Measurements from ENCODE around the gene APOBEC4.
"Not testable (repeated sequence)": the region's sequence is repeated elsewhere in the genome, so short reads cannot be mapped to it uniquely, and the experiment has no call there.

Gene APOBEC4

DNA sequence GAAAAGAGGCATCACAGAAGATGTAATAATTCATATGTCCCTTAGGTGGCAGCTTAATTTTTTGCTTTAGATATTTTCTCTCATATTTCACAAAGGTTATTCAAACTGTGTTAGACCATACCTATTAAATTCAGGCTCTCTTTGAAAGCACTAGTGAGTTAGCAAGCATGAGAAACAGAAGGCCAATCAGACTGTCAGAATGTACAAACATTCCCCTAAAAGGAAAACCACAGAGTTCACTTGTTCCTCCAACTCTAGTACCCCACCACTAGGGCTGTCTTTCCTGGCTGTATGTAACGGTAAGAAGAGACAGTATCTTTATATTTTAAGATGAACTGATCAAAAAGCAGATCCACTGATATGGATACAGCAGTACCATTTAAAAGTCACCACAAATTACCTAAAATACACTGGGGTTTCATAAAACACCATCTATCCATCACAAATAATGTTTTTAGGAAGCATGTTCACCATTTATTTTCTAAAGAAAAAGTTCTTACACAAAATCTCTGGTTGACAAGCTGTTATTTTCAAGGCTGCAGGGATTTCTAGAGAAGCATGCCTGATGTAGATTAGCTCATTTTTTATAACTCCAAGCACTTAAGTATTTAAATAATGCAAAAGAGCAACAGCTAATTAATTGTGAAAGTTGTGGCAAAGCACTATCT lies 19.3 kb downstream of the APOBEC4 start:
- peak; percentile 80 for FAIRE-seq

DNA sequence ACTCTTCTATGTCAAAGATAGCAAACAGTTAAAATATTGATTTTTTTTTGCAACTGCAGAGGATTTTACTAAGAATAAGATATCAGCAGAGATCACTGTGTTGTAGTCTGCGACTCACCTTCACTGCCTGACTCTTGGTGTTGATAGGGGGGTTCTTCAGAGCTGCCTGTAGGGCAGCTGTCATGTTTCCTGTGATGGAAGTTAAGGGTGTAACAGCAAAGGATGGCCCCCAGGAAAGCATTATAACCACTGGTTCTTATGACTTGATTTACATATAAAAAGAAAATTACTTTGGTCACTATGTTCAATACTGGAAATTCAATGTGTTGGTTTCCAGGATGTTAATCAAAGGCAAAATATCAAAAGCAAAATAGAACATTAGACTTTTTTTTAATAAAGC lies 20.2 kb downstream of the APOBEC4 start:
- FAIRE-seq = no peak

DNA sequence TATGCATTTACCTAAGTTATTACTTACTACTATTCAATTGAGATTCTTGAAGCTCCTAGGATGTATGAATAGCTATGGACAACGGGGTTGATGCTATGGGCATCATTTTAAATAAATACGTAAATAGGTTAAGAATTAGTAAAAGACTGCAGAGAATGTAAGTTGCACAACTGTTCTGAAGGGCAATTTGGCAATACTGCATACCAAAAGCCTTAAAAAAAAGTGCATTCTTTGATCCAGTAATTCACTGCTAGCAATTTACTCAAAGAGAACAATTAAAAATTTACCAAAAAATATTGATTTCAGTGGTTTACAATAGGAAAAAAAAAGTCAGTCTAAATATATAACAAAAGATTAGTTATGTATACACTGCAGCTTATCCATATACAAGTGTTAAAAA lies 21.0 kb downstream of the APOBEC4 start:
- FAIRE-seq = no peak

DNA sequence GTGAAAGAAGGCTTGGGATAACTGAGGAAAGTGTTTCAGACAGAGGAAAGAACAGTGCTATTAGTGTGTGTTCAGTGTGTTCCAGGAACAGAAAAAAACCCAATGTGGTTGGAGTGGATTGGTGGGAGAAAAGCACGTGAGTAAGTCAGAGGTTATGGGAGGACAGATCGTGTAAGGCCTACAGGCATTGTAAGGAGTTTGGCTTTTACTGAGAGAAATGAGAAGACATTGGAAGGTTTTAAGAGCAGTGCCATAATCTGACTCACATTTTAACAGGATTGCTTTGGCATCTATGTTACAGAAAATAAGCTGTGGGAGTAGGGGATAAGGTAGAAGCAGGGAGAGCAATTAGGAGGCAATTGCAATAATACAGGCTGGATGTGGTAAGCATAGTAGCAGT lies 22.4 kb downstream of the APOBEC4 start:
- FAIRE-seq = no peak

DNA sequence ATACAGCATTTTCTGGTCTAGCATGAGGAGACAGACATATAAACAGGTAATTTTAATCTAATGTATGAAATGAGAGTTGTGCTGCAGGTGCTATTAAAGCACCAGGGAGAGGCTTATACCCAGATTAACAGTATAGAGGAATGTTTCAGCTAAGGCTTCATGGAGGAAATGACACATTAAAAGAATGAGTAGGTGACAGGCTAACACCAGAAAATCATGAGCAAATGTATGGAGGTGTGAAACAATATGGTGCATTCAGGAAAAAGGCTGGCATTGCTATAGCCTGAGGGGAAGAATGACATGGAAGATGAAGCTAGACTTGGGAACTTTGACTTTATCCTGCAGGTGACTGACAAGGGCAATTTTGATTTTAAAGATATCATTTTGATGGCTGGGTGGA lies 24.6 kb downstream of the APOBEC4 start:
- no peak for FAIRE-seq

DNA sequence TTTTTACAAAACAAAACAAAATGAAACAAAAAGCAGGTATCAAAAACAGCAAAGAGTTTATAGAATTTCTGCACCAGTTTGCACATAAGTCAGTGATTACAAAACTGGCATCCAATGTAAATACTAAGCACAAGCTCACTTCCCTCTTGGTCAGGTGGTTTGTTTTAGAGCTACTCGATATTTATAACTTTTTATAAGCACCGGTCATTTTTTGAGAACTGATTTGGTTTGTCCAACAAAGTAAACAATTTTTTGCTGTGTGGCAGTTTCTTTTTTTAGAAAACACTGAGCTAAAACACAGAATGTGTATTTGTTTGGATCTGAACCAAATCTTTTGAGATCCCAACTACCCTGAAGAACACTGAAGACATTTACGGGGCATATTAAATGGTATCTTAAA lies 26.9 kb downstream of the APOBEC4 start:
- not testable (repeated sequence) for FAIRE-seq

DNA sequence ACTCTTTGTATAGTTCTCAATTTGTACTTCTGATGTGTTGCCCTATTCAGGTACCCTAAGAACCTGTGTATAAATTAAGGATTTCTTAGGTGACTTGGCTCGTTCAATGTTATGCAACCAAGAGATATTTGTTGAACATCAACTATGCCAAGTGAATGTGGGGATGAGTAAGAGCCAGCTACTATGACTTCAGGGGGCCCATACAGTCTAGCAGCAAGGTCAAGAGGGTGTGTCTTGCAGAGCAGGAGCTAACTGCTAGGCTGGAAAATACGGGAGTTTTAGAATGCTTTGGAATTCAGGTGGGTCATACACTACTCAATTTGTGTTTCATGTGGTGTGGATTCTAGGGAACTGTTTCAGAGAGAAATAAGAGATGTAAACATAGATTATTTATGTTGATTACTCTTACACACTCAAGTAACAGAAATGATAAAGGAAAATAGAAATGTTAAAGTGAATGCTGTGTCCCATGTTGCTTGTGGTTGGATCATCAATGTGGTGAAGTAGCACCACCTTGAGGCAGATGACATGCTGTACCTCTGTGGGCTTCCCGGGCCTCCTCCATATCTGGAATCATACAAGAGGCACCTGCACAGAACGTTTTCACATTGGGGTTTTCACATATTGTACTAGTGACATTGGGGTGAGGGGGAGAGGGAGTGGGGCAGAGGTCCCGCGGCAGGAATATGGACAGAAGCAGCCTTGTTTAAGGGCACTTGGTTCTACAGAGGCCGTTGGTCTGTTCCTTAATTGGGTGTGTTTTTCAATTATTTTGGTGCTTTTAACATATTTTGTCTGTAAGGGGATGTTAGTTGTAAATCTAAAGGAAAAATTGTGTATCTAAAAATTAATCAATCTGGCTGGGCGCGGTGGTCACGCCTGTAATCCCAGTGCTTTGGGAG lies 30.0 kb downstream of the APOBEC4 start:
- FAIRE-seq = no peak

DNA sequence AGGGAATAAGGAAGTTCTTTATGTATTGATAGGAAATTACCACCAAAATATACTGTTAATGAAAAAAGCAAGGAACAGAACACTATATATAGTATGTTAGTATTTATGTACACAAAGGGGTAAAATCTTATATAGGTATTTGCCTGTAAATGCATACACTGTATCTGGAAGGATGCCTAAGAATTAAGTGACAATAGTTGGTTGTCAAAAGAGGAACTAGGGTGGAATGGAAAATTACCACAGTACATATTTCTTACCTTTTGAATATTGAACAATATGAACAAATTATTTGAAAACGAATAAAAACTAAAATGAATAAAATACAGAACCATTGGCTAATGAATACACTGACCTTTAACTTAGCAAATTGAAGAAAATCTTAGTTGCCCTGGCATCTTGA lies 31.1 kb downstream of the APOBEC4 start:
- FAIRE-seq = no peak

DNA sequence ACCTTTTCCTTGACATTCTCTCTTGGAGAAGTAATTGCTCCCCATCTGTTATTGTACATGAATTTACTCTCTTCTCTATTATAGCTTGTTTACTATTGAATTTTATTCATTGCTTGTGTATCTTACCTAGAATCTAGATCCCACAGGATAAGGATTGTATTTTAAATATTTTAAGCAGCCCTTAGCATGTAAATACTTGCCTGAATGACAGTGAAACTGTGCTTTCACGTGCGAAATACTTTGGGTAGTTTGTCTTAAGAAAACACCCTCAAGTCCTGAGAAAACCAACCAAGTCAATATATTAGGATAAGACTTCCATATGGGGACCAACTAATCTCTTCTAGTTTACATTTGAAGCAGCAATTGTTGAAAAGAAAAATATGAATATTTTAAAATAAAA lies 32.8 kb downstream of the APOBEC4 start:
- FAIRE-seq = no peak

DNA sequence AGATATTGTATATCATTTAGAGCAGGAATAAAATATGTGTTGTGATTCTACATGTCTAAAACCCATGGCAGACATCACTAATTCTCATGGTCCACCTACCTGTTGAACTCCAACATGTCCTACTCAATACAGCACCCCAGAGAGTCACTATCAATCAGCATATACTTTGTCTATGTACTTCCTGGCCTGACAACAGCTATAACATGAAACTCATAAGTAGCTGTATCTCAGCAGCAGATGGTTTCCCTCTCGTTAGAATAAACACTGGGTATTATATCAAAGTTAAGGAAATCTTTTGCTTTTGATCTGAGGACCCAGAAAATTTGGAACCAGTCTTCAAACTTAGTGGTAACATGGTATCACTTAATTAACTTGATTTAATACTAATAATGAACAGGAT lies 33.3 kb downstream of the APOBEC4 start:
- FAIRE-seq = no peak

DNA sequence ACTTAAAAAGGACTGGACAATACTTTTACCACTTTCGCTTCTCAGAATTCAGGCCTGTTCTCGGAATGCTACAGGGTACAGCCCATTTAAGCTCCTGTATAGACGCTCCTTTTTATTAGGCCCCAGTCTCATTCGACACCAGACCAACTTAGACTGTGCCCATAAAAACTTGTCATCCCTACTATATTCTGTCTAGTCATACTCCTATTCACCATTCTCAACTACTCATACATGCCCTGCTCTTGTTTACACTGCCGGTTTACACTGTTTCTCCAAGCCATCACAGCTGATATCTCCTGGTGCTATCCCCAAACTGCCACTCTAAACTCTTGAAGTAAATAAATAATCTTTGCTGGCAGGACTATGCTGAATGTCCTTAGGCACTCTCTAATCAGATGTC lies 34.9 kb downstream of the APOBEC4 start:
- FAIRE-seq = not testable (repeated sequence)

DNA sequence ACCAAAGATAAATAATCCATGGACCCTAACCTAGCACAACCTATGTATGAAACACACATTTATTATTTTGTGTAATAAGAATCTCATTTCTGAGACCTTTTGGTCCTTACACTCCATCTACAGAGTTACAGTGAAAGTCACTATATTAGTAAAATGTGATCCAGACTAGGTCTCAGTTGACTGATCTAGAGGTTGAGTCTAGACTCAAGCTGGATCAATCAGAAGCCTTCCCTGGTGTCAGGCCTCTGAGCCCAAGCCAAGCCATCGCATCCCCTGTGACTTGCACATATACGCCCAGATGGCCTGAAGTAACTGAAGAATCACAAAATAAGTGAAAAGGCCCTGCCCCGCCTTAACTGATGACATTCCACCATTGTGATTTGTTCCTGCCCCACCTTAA lies 40.1 kb downstream of the APOBEC4 start:
- not testable (repeated sequence) for FAIRE-seq

DNA sequence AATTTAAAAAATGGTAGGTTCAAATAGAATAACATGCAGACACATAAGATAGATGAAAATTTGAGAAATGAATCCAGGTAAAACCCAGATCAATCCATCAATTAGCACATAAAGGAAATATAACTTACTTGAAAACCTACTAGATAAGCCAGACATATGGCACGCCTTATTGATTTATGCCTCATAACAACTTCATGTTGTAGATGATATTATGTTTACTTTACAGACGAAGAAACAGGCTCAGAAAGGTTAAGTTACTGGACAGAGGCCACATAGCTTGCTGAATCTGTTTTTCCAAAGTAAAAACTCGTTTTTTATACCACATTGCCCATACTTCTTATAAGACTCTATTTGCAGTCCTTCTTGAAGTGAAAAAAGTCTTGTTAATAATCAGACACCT lies 40.7 kb downstream of the APOBEC4 start:
- no peak for FAIRE-seq

DNA sequence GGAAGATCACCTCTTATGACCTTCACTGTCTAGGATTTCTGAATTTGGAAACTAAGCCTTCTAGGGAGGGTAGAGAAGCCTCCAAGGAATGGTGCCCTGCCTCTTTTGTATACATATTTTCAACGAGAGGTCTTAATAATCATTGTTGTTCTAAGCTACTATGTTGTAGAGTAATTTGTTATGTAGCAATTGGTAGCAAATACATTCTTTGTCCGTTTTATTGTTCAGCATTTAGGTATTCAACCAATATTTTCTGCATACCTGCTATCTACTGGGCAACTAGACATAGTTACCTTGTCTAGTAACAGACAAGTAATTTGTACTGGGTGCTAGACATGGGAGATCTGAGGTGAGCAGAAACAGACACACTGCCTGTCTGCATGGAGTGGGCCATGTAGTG lies 42.1 kb downstream of the APOBEC4 start:
- no peak for FAIRE-seq

DNA sequence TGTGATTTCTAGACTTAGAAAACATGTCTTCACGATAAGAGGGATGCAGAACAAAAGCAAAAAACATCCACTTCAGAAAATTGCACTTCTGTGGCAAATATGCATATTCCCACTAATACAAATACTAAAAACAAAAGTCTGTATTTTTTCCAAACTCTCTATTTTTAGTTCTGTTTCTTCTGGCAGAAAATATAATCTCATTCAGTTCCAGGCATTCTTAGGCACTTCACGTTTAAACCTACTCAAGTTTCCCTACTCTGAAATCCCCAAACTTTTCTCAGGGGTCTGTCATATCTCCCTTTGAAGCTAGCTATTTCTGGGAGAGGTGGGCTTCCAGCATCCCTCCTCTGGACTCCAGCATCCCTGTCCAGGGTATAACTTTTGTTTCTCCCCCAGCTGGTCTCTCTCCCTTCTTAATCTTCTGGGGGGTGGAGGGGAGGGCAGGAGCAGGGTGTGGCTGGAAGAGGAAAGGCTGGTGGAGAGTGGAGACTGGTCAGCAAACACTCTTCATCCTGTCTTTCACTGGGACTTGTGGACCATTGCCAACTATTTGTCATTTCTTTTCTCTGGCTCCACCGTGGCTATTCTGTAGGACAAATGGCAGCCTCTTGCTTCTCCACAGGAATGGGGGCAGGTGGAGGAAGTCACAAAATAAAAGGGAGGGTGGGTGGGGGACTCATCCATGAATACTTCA lies 43.2 kb downstream of the APOBEC4 start:
- FAIRE-seq = no peak

DNA sequence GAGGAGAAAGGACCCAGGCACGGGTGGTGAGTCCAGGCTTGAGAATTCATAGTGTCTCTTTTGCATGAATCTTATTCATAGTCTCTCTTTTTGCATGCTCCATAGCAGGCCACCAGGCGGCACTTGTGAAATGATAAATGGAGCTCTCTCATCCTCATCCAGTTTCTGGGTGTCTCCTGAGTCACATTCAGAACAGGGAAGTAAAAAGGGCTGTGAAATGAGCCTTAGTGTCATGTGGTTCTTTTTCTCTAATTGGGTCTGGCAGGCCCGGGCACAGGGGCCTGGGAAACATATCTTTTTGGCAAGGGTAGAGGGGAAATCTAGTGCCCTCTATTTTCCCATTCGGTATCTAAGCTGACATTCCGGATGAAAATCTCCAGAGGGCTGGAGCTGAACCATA lies 43.8 kb downstream of the APOBEC4 start:
- FAIRE-seq = no peak

DNA sequence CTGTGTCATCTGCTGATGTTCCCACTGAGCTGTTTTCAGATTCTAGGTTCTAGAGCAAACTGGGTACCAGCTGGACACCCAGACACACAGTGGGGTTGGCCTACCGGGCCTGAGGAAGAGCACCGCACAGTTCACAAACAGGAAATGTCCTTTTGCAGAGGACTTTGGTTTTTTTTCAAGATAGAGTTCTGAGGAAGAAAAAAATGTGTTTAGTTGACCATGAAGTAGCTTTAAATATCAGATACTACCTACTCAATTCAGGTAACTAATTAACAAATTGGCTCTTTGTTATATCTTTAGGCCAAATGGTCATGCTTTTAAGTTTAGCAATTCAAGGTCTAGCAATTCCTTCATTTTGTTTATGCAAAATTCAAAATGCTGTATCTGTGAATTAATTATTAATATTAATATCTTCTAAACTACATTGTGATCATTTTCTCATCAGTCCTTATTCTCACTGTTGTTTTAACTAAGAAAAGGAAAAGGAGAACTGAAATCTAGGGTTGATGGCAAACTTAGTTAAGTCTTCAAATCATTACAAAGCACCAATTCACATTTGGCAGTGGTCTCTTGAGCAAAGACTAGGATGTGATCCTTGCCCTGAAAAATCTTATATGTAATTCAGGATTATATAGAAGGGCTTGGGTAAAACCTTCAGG lies 45.7 kb downstream of the APOBEC4 start:
- FAIRE-seq = no peak

DNA sequence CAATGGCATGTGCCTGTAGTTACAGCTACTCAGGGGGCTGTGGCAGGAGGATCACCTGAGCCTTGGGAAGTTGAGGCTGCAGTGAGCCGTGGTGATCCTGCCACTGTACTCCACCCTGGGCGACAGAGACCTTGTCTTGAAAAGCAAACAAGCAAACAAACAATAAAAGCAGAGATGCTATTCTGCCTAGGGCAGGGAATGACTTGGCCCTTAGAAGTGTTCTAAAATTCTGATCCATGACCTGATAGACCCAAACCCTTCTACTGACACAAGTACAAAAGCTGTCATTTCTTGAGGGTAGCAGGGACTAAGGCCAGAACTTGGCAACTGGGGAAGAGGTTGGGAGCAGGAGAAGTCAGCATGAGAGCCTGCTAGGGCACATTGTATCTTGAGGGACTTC lies 47.2 kb downstream of the APOBEC4 start:
- no peak for FAIRE-seq

DNA sequence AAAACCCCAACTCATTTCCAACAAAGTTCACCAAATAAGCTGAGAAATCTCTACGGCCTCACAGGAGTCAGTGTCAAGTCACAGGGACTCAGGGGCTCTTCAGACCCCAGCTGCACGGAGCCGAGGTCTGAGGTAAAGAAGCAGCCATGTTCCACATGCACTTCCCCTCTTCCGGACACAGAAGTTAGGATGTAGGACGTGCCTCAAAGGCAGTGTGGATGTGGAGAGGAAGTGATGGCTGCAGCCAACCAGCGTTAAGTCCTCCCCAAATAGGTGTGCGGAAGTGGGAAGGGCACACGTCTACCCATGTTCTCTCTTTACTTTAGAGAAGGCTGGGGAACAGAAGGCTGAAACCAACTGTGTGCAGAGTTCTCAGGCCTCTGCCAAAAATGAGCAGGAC lies 48.3 kb downstream of the APOBEC4 start:
- FAIRE-seq = no peak

DNA sequence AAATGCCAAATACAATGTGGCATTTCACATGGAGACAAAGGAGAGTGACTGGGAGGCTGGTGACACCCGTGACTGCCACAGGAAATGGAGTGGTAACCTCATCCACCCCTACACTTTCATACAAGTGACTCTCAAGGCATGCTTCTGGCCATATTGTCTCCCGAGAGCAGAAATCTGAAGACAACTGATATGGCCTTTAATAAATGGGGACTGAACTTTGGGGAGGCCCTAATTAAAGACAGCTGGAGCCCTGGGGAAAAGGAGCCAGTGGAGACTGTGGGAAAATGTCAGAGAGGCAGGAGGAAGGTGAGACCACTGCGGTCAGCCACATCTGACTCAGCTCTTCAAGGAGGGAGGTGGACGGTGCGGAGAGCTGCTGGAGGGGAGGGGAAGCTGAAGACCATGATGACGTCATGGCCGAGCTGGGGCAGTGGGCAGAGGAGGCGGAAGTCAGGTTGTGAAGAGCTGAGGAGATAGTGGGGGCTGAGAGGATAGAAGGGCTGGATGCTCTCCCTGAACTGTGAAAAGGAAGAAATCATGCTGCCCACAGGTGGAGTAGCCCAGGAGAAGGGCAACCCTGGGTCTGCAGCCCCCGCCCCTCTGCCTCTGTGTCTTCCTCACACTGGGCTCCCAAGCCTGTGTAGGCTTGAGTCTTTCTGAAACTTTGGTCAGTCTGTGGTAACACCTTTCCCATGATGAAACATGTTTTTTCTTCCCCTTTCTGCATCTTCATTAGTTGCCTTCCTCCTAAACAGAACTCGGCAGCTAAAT lies 48.9 kb downstream of the APOBEC4 start:
- FAIRE-seq = no peak

DNA sequence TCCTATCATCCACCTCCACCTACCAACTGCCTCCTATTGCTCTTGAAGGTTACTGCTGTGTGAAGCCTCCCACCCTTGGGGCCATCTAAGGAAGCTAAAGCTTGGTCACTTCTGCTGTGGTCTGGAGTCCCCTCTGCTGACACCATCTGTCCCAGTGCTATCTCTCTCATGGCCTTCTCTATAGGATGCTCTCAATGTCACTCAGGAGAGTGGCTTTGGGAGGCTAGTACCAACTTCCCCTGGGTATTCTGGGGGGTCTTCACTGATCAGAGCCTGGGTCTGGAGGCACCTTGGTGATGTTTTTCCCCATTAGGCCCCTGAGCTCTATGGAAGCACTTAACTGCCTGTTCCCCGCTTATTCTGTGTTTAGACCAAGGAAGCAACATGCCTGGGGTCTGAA lies 50.6 kb downstream of the APOBEC4 start:
- no peak for FAIRE-seq

DNA sequence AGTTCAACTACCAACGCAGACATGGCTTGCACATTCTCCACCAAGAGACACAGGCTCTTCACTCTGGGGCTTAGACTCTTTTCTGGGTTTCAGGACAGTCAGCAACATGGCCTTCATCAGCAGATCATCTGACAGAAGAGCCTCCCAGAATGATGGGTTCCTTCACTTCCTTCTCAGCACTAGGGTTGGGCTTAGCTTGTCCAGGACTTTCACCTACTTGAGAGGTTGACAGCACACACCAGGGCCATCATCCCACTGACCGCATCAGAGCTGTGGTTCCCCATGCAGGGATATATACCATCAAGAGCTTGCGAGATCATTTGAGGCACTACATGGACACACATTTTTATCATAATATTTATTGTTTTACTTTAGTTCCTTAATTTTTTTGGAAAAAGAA lies 52.5 kb downstream of the APOBEC4 start:
- FAIRE-seq = no peak
